Fibroblast of skin of back (primary cell): ENCODE results near the gene KRCC1.
A peak's percentile ranks its signal among the peaks of the same experiment; 100 is the strongest.
"Not testable (repeated sequence)": the region's sequence is repeated elsewhere in the genome, so short reads cannot be mapped to it uniquely, and the experiment has no call there.

Source experiments
- DNase-seq: peaks from one replicate; pipeline ENCODE4 v3.0.0-alpha.2; 2013

Gene KRCC1

GRCh38 chr2:88074854-88075292, 19.3 kb upstream of the KRCC1 start:
- DNase-seq = peak; percentile 88

- no peak for DNase-seq
Measured at GRCh38 chr2:88074150-88074549, 18.6 kb upstream of the KRCC1 start.

- DNase-seq = no peak
Measured at GRCh38 chr2:88071365-88071764, 15.8 kb upstream of the KRCC1 start.

GRCh38 chr2:88070055-88070454, 14.5 kb upstream of the KRCC1 start:
- DNase-seq = no peak

- no peak for DNase-seq
Measured at GRCh38 chr2:88069117-88069516, 13.5 kb upstream of the KRCC1 start.

GRCh38 chr2:88068044-88068443, 12.5 kb upstream of the KRCC1 start:
- no peak for DNase-seq

- no peak for DNase-seq
Measured at GRCh38 chr2:88067598-88067997, 12.0 kb upstream of the KRCC1 start, which contains the start of gene SMYD1. Gene SMYD1 (plus strand): TSS chr2:88067825. CDS start chr2:88067865, 40 bp downstream.

GRCh38 chr2:88067189-88067588, 11.6 kb upstream of the KRCC1 start:
- no peak for DNase-seq

- no peak for DNase-seq
Measured at GRCh38 chr2:88066543-88066942, 11.0 kb upstream of the KRCC1 start.

- DNase-seq = no peak
Measured at GRCh38 chr2:88061295-88061694, 5.7 kb upstream of the KRCC1 start.

- no peak for DNase-seq
Measured at GRCh38 chr2:88060907-88061275, 5.3 kb upstream of the KRCC1 start.

- DNase-seq = peak; percentile 35
Measured at GRCh38 chr2:88059979-88060906, 4.7 kb upstream of the KRCC1 start.

GRCh38 chr2:88058191-88058590, 2.6 kb upstream of the KRCC1 start:
- no peak for DNase-seq

- no peak for DNase-seq
Measured at GRCh38 chr2:88057437-88057844, 1.9 kb upstream of the KRCC1 start.

- peak; percentile 49 for DNase-seq
Measured at GRCh38 chr2:88054782-88055370, 707 bp downstream of the KRCC1 start.

GRCh38 chr2:88053934-88054781, 1.4 kb downstream of the KRCC1 start:
- no peak for DNase-seq

GRCh38 chr2:88053296-88053695, 2.3 kb downstream of the KRCC1 start:
- DNase-seq = no peak

GRCh38 chr2:88051792-88052191, 3.8 kb downstream of the KRCC1 start:
- no peak for DNase-seq

- DNase-seq = no peak
Measured at GRCh38 chr2:88049622-88050021, 6.0 kb downstream of the KRCC1 start.

- DNase-seq = no peak
Measured at GRCh38 chr2:88048541-88048940, 7.0 kb downstream of the KRCC1 start.

GRCh38 chr2:88045561-88045960, 10.0 kb downstream of the KRCC1 start:
- DNase-seq = not testable (repeated sequence)

- DNase-seq = no peak
Measured at GRCh38 chr2:88042476-88042875, 13.1 kb downstream of the KRCC1 start.
